Stimulated activated CD4-positive, alpha-beta T cell treated with anti-CD3 and anti-CD28 coated beads, Interleukin-4, amount 100 ng/mL, for 24 hours (primary cell): ENCODE measurements around the gene PPFIBP2.

ENCODE experiments used
- DNase-seq: peaks from one replicate; pipeline ENCODE4 v3.0.0-alpha.2; 2020

Gene PPFIBP2

DNA sequence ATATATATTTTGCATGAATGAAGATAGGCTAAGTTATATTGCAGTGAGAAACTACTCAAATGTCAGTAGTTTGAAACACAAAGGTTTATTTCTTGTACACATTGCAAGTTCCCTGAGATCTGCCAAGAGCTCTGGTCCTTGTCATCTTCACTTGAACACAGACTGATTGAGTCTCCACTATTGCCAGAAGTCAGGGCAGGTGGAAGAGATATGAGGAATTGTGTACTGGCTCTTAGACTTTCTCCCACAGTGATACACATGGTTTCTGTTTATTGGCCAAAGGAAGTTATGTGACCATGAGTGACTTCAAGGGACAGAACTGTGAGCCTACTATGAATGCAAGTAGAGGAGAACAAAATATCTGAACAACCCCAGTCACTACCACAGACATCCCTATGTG lies 44.2 kb downstream of the PPFIBP2 start:
- DNase-seq = no peak

GRCh38 chr11:7559398-7560283 lies 45.8 kb downstream of the PPFIBP2 start:
- DNase-seq = no peak

DNA sequence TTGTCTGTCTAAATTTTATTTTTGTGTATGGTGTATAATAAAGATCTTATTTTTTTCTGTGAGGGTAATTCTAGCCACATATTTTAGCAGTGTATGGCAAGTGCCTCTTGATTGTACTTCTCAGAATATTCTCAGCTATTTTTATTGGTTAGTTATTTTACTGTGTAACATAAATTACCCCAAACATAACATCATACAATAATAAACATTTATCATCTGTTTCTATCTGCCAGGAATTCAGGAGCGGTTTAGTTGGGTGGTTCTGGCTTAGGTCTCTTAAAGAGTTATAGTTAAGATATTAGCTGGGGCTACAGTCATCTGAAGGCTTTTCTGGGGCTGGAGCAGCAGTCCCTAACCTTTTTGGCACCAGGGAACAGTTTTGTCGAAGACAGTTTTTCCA lies 47.8 kb downstream of the PPFIBP2 start:
- DNase-seq = no peak

DNA sequence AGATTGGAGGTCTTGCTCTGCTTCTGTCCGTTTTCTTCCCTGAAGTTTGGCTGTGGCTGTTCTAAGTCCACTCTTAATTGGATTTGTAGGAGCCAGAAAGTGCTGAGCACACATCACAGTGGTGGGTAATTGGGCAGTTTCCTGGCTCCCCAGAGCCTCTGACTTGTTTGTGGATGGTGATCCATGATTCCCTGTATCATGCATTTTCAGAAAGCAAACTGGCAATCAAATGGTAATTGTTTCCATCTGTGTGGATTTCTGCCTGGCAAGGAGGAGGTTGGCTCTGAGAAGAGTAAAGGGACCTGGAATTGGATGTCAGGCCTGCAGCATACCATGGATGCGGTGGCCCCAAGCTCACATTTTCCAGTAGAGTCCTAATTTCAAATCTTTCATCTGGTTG lies 49.5 kb downstream of the PPFIBP2 start:
- DNase-seq = no peak

DNA sequence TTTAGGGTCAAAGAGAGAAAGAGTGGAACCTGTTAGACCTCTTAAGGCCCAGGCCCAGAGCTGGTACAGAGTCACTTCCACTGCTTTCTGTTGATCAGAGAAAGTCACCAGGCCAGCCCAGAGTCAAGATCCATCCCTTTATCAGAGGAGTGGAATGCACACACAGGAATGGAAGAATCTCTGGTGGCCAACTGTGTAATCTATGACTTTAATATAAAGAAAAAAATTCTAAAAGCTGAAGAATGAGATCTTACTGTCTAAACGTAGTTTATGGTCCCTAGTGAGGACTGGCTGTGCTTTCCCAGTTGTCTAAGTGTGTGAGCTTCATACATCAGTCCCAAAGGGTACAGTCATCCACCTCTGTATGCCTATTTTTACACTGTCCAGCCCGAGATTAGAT lies 51.0 kb downstream of the PPFIBP2 start:
- DNase-seq = no peak

DNA sequence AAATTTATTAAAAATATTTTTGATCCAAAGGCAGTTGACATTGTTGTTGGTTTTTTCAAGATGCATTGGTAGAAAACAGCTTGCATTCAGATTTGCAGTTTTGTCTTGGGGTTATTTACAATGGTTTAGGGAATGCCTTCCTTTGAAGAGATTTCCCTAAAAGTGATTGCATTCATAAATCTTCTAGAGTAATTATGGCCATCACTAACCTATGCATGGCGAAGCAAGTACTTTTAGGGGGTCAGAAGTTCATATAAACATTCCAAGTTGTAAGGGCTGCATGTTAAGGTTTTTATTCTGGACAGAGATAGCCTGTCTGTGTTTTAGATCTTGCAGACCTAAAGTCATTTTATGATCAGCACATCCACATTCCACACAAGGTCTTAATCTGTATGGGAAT lies 53.5 kb downstream of the PPFIBP2 start:
- DNase-seq = no peak

DNA sequence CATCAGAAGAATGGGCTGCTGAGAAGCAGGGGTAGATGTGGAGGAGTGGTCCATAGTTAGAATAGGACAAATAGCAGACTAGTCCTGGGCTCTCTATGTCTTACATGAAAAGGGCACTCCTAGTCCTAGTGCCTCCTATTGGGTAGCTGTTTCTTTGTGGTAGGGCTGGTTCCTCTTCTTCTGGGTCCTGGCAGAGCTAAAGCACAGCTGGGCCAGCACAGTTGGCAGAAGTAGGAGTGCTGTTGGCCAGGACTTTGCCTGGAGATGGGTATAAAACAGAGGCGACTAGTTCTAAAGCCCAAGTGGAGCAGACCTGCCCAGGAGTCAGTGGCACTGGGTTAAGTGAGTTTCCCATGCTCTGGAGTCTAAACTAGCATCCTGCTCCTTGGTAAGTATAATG lies 55.2 kb downstream of the PPFIBP2 start:
- no peak for DNase-seq

- DNase-seq = no peak
Measured at GRCh38 chr11:7570241-7570640, 56.4 kb downstream of the PPFIBP2 start.

GRCh38 chr11:7570938-7571521 lies 57.2 kb downstream of the PPFIBP2 start:
- DNase-seq = no peak

DNA sequence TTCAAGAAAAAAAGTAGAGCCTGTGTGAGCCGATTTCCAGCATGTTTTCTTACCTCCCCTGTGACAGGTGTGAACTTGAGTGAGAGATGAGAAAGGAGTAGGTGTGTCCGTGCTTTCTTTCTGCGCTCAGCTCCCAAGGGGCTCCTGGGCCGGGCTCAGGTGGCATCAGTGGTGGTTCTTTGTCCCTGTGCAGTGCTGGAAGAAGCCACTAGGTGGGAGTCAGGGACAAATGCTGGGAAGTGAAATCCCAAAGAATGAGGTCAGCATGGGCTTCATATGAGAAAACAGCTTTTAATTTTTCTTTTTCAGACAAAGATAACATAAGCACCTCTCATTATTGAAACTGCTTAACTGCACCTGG lies 57.8 kb downstream of the PPFIBP2 start:
- DNase-seq = no peak

DNA sequence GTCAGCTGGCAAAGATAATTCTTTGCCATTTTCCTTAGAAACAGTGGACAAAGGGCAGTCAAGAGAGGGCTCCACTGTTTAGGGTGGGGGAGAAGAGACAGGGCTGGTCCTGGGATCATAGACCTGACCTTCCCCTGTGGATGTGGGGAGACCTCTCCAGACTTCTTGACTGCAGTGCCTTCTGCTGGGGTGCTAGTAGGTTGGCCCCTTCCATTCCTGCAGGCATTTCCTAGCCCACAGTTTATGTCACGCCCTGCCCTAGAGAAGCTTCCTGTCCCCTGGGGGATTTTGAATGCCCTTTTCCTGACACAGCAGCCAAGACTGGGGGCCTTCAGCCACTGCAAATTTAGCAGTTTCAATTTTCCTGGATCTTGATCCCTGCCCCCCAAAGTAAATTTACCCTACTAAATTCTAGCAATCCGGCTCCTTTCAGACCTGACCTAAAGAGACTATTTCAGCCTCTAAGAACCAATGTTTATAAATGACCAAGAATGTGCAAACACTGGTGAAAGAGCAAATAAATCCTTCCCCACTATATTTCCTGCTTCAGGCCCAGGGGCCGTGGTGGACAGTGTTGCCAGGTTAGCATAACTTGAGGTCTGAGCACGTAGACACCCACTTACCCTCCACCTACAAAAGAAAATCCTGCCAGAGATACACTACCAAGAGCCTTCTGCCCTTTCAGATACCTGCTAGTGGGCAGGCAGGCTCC lies 58.4 kb downstream of the PPFIBP2 start:
- DNase-seq = no peak

GRCh38 chr11:7573193-7573557 lies 59.4 kb downstream of the PPFIBP2 start:
- DNase-seq = no peak

GRCh38 chr11:7573558-7574296 lies 59.9 kb downstream of the PPFIBP2 start:
- no peak for DNase-seq

GRCh38 chr11:7574491-7575130 lies 60.8 kb downstream of the PPFIBP2 start:
- DNase-seq = no peak

GRCh38 chr11:7575841-7576725 lies 62.3 kb downstream of the PPFIBP2 start:
- DNase-seq = no peak

- DNase-seq = no peak
Measured at GRCh38 chr11:7576726-7577290, 63.0 kb downstream of the PPFIBP2 start.

DNA sequence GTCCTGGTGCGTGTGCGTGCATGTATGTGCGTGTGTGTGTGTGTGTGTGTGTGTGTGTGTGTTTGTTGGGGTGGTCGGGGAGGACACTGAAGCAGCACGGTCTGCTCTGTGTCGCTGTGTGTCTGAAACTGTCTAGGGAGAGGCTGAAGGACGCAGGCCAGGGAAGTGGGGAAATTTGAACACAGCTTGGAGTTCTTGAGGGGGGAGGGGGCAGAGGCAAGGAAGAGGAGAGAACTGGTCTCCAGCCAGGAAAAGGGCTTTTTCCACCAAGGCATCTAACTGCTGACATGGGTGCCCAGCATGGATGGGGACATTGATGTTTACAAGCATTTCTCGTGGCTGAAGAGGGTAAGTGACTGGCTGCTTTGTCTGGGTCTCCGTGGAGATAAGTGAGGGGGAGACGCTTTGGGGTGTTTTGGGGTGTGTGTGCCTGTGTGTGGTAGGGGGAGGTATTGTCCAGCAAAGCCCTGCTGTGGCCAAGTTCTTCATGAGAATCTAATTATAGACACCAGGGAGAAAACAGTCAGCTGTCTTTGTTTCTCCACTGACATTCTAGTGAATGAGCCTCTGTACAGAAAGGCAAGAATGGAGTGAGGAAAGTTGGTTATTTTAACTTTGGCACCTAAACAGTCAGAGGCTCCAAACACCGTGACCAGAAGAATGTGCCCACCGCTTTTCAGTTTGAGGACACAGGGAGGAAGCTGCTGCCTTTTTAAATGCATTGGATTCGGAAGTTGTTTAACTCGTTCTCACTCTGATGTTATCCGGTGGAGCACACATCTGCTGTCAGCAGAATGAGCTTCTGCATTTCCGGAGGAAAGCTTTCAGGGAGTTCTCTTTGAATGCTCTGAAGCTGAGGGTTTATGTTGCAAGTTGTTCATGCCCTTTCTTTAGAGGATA lies 63.7 kb downstream of the PPFIBP2 start:
- no peak for DNase-seq

GRCh38 chr11:7578276-7578955 lies 64.6 kb downstream of the PPFIBP2 start:
- no peak for DNase-seq

GRCh38 chr11:7579361-7579791 lies 65.6 kb downstream of the PPFIBP2 start:
- no peak for DNase-seq
